Kidney (tissue), 14 donors: Measurements from ENCODE around the gene ABHD17B. TPM values are rescaled to one million over a fixed set of nuclear protein-coding genes. Genes with fewer than 3 reads are reported as not detected.

Source experiments
- DNase-seq, 5 donors: peaks; one replicate each; pipeline ENCODE4 v3.0.0-alpha.2; 2013 to 2020
- FAIRE-seq: peaks from 2 replicates; lab custom pipeline; 2012; peaks lifted over from hg19 to GRCh38; lab: Jason Lieb, UNC
- H3K27ac ChIP-seq, 2 donors: one replicate each; pipeline ENCODE4 v1.7.0; 2013; ENCODE audit warnings: low read depth in 2 of 2, low read length in 2 of 2, inconsistent platforms in 1 of 2
- H3K27me3 ChIP-seq: one replicate; pipeline ENCODE4 v1.7.1; 2013; ENCODE audit warnings: low read length, inconsistent platforms; ENCODE audit not compliant: control insufficient read depth, insufficient read depth
- H3K36me3 ChIP-seq, 3 donors: one replicate each; pipeline versions ENCODE4 v1.7.0 to v1.7.1; 2013; ENCODE audit warnings: low read length in 3 of 3, control low read depth in 1 of 3, inconsistent platforms in 1 of 3; ENCODE audit not compliant: insufficient read depth in 3 of 3, control insufficient read depth in 2 of 3
- H3K4me1 ChIP-seq, 3 donors: one replicate each; pipeline versions ENCODE4 v1.7.0 to v1.7.1; 2013; ENCODE audit warnings: low read length in 3 of 3, inconsistent platforms in 1 of 3, low read depth in 1 of 3; ENCODE audit not compliant: control insufficient read depth in 2 of 3, insufficient read depth in 2 of 3
- H3K4me3 ChIP-seq, 3 donors: one replicate each; pipeline versions ENCODE4 v1.7.0 to v1.8.1; 2013; ENCODE audit warnings: low read length in 3 of 3, control low read depth in 1 of 3, inconsistent platforms in 1 of 3
- H3K9ac ChIP-seq, 3 donors: one replicate each; pipeline versions ENCODE4 v1.7.0 to v1.7.1; 2013; ENCODE audit warnings: low read length in 3 of 3, control low read depth in 1 of 3, inconsistent platforms in 1 of 3
- H3K9me3 ChIP-seq, 3 donors: one replicate each; pipeline versions ENCODE4 v1.7.0 to v1.7.1; 2013; ENCODE audit warnings: low read length in 3 of 3, control low read depth in 1 of 3, inconsistent platforms in 1 of 3; ENCODE audit not compliant: control insufficient read depth in 2 of 3, insufficient read depth in 1 of 3
- CTCF ChIP-seq: IDR thresholded peaks from 3 replicates; pipeline ENCODE4 v1.5.1; 2012; ENCODE audit warnings: mild to moderate bottlenecking, moderate library complexity, borderline replicate concordance; ENCODE audit not compliant: insufficient read depth; ENCODE audit errors: extremely low read depth
- intact Hi-C: fragments of 100-400 bp; cut with DNase I; formaldehyde crosslinking; loops from one replicate; pipeline ENCODE4 v1.11.1; 2022
- polyA plus RNA-seq: library from polyadenylated mRNA; stranded (reverse); fragments of 350-450 nt; fragmentation: Illumina TruSeq; extraction: RNeasy Lipid Tissue Mini Kit (QIAGEN cat#74804); gene quantifications from one replicate; pipeline ENCODE4 v1.2.3, GENCODE V29; 2014; ENCODE audit warnings: low read depth, low replicate concordance; ENCODE audit not compliant: insufficient read depth
- total RNA-seq: library from RNA; stranded (reverse); fragmentation: NEBNext Ultra II Directional; extraction: Animal tissue kit (Norgen Biotek cat#: 25700); gene quantifications from one replicate; pipeline ENCODE4 v1.2.1, GENCODE V29; 2021
- donor health status: control.
- donor health status: control.
- donor health status: control.
- donor health status: control.
- donor health status: control.
- donor health status: DM: yes; HTN: yes; CAD: no.
- donor health status: Normal renal cell carcinoma (clear cell type).

The ABHD17B gene
- total and polyA plus RNA-seq, 2 donors from 2014 or later, result 9.0 to 19.0 TPM

GRCh38 chr9:71890042-71890679 lies 20.8 kb downstream of the ABHD17B start:
- no peaks in the 10 kb centered on the region for H3K27me3 ChIP-seq
- no peak overlapping the region for H3K27ac ChIP-seq
- H3K9ac ChIP-seq, result no peak overlapping the region
- H3K36me3 ChIP-seq, result no peaks in the 10 kb centered on the region
- no peaks in the 10 kb centered on the region for H3K9me3 ChIP-seq
- intact Hi-C loops, result no loop called here
- FAIRE-seq (no peak), DNase-seq (no peak)
- H3K4me1 ChIP-seq, result peaks cover 0 to 5% (median 1%) of the 10 kb centered on the region in 3 donors
- H3K4me3 ChIP-seq, result no peak overlapping the region
- TF ChIP-seq CTCF, result no peak

- TF ChIP-seq CTCF, result no peak
- Histone ChIP-seq H3K4me3 (no peak overlapping the region), H3K36me3 (no peaks in the 10 kb centered on the region), H3K9ac (no peak overlapping the region), H3K27me3 (no peaks in the 10 kb centered on the region), H3K4me1 (peaks cover 0 to 5% (median 0%) of the 10 kb centered on the region in 3 donors), H3K27ac (no peak overlapping the region), H3K9me3 (peaks cover 0 to 2% (median 0%) of the 10 kb centered on the region in 3 donors)
- FAIRE-seq, result no peak
- intact Hi-C loops, result no loop called here
- DNase-seq, result no peak
These were observed 23.6 kb downstream of the ABHD17B start for GRCh38 chr9:71887362-71887761.

- Histone ChIP-seq H3K36me3 (no peaks in the 10 kb centered on the region), H3K4me1 (peaks cover 0 to 5% (median 0%) of the 10 kb centered on the region in 3 donors), H3K27me3 (no peaks in the 10 kb centered on the region), H3K9ac (no peak overlapping the region), H3K27ac (no peak overlapping the region), H3K9me3 (peaks cover 0 to 2% (median 0%) of the 10 kb centered on the region in 3 donors), H3K4me3 (no peak overlapping the region)
- no peak for FAIRE-seq
- no peak for DNase-seq
- no peak for TF ChIP-seq CTCF
- intact Hi-C loops, result no loop called here
These were observed 24.5 kb downstream of the ABHD17B start for GRCh38 chr9:71886541-71886940.

GRCh38 chr9:71886015-71886414 lies 25.0 kb downstream of the ABHD17B start:
- DNase-seq, result no peak
- Histone ChIP-seq H3K9me3 (peaks cover 0 to 2% (median 0%) of the 10 kb centered on the region in 3 donors), H3K4me3 (no peak overlapping the region), H3K27ac (no peak overlapping the region), H3K27me3 (no peaks in the 10 kb centered on the region), H3K9ac (no peak overlapping the region), H3K4me1 (peaks cover 0 to 5% (median 0%) of the 10 kb centered on the region in 3 donors), H3K36me3 (no peaks in the 10 kb centered on the region)
- intact Hi-C loops, result no loop called here
- FAIRE-seq, result no peak
- TF ChIP-seq CTCF, result no peak
